K562 (cell line): ENCODE data around the gene ZNF581. TPM values are rescaled to one million over a fixed set of nuclear protein-coding genes. Genes with fewer than 3 reads are reported as not detected.

Source experiments
- CBX1 ChIP-seq: sonication (generic); IDR thresholded peaks from 2 replicates; pipeline ENCODE4 v1.6.1; 2016; ENCODE audit warnings: antibody characterized with exemption, low read depth, mild to moderate bottlenecking
- CREB1 ChIP-seq, 2 experiments: sonication (generic) in 1 of 2; formaldehyde crosslinking in 1 of 2; IDR thresholded peaks; 2 replicates each; pipeline versions ENCODE4 v1.6.1 to v1.8.0; 2012 to 2022; ENCODE audit warnings: inconsistent platforms in 1 of 2, mild to moderate bottlenecking in 1 of 2, missing genetic modification reagents in 1 of 2, moderate library complexity in 1 of 2
- CREM ChIP-seq: IDR thresholded peaks from 2 replicates; pipeline ENCODE4 v1.6.1; 2014; ENCODE audit warnings: antibody characterized with exemption, low read depth
- FOXK1 ChIP-seq: sonication (generic); formaldehyde crosslinking; IDR thresholded peaks from 2 replicates; pipeline ENCODE4 v1.8.0; 2022; ENCODE audit warnings: missing genetic modification reagents, mild to moderate bottlenecking, borderline replicate concordance
- FOXK2 ChIP-seq, 2 experiments: fragments of 450-650 bp; IDR thresholded peaks in 1 of 2; conservative IDR thresholded peaks in 1 of 2; 2 replicates each; pipeline ENCODE4 v1.6.1; 2016; ENCODE audit warnings: low read depth in 2 of 2, mild to moderate bottlenecking in 1 of 2
- HCFC1 ChIP-seq: IDR thresholded peaks from 2 replicates; pipeline ENCODE4 v1.6.1; 2012; ENCODE audit warnings: low read depth, low read length, improper control_type of control experiment
- HNRNPH1 ChIP-seq: fragments of 200-400 bp; formaldehyde crosslinking; optimal IDR thresholded peaks from 2 replicates; pipeline ENCODE3; 2017; ENCODE audit warnings: low read depth, mild to moderate bottlenecking, low read length, moderate library complexity
- HNRNPK ChIP-seq: fragments of 200-400 bp; formaldehyde crosslinking; IDR thresholded peaks from one replicate; pipeline ENCODE4 v1.6.1; 2018; ENCODE audit warnings: mild to moderate bottlenecking, low read depth, low read length; ENCODE audit not compliant: poor library complexity, severe bottlenecking
- JUN ChIP-seq, 2 experiments: sonication (generic) in 1 of 2; formaldehyde crosslinking in 1 of 2; IDR thresholded peaks; 2 replicates each; pipeline versions ENCODE4 v1.6.1 to v1.8.0; 2012 to 2022; ENCODE audit warnings: borderline replicate concordance in 2 of 2, mild to moderate bottlenecking in 2 of 2, improper control_type of control experiment in 1 of 2, low read depth in 1 of 2, low read length in 1 of 2, missing genetic modification reagents in 1 of 2
- JUND ChIP-seq, 2 experiments: IDR thresholded peaks; 2 replicates in 1 of 2; 3 replicates in 1 of 2; pipeline ENCODE4 v1.6.1; 2011; ENCODE audit warnings: borderline replicate concordance in 2 of 2, low read depth in 2 of 2, low read length in 2 of 2, improper control_type of control experiment in 1 of 2, missing biosample characterization in 1 of 2, missing genetic modification characterization in 1 of 2, missing genetic modification reagents in 1 of 2
- KAT7 ChIP-seq: sonication (generic); formaldehyde crosslinking; IDR thresholded peaks from 2 replicates; pipeline ENCODE4 v1.8.0; 2022; ENCODE audit warnings: missing genetic modification reagents, mild to moderate bottlenecking, borderline replicate concordance
- KDM5B ChIP-seq: fragments of 200-600 bp; sonication (generic); IDR thresholded peaks from 2 replicates; pipeline ENCODE4 v1.6.1; 2012; ENCODE audit warnings: low read depth, mild to moderate bottlenecking, moderate library complexity, low read length, control low read depth, inconsistent platforms; ENCODE audit not compliant: insufficient replicate concordance
- MTF1 ChIP-seq: fragments of 250-450 bp; sonication (Bioruptor Pico); IDR thresholded peaks from 2 replicates; pipeline ENCODE4 v1.9.0; 2021; ENCODE audit warnings: moderate library complexity, mild to moderate bottlenecking, inconsistent platforms, borderline replicate concordance
- MXI1 ChIP-seq: IDR thresholded peaks from 2 replicates; pipeline ENCODE4 v1.6.1; 2011; ENCODE audit warnings: low read depth, mild to moderate bottlenecking, improper control_type of control experiment, low read length
- POLR2H ChIP-seq: IDR thresholded peaks from 2 replicates; pipeline ENCODE4 v1.6.1; 2016; ENCODE audit warnings: missing genetic modification characterization, low read depth, mild to moderate bottlenecking, control low read depth, missing compliant biosample characterization, moderate library complexity
- ZBTB7A ChIP-seq: IDR thresholded peaks from 2 replicates; pipeline ENCODE4 v1.6.1; 2011; ENCODE audit warnings: low read depth, mild to moderate bottlenecking, low read length, moderate library complexity, borderline replicate concordance; ENCODE audit not compliant: control insufficient read depth
- ZNF134 ChIP-seq: fragments of 250-450 bp; sonication (Bioruptor Pico); conservative IDR thresholded peaks from 2 replicates; pipeline ENCODE4 v1.4.0; 2020
- polyA plus RNA-seq, 8 experiments: library from polyadenylated mRNA; depleted of rRNA in 4 of 8; stranded (reverse) in 5 of 8; unstranded in 3 of 8; fragments of >200 nt; fragmentation: Nextera tagmentation in 2 of 8; fragmentation: Illumina TruSeq in 1 of 8; extraction: Ambion mirVana in 2 of 8; extraction: Trizol in 1 of 8; gene quantifications; 2 replicates each; pipeline versions ENCODE4 v1.2.1 to v1.2.3, GENCODE V29; 2011 to 2014; ENCODE audit warnings: inconsistent platforms in 1 of 8, missing spikeins in 1 of 8
- total RNA-seq, 7 experiments: library from RNA; depleted of rRNA in 6 of 7; stranded (reverse); fragments of >200 nt in 6 of 7; fragmentation: Illumina TruSeq in 2 of 7; extraction: Trizol in 2 of 7; gene quantifications; 2 replicates each; pipeline versions ENCODE4 v1.2.1 to v1.2.3, GENCODE V29; 2011 to 2021; ENCODE audit warnings: low replicate concordance in 1 of 7
- TF ChIP-seq, protein P1 (sequence below): fragments of 250-450 bp; sonication (Bioruptor Pico); IDR thresholded peaks from 2 replicates; pipeline ENCODE4 v1.5.0; 2021; ENCODE audit warnings: mild to moderate bottlenecking, moderate library complexity
- TF ChIP-seq, protein P2 (sequence below): fragments of 250-450 bp; sonication (Bioruptor Pico); IDR thresholded peaks from 2 replicates; pipeline ENCODE4 v1.5.0; 2020; ENCODE audit warnings: mild to moderate bottlenecking, borderline replicate concordance

The ZNF581 gene
- total and polyA plus RNA-seq, 9 of the 15 experiments (the other 6 are each of a cell fraction or from before 2014, with no cell fraction given): 2.4 to 39.4 (median 15.4) TPM

DNA sequence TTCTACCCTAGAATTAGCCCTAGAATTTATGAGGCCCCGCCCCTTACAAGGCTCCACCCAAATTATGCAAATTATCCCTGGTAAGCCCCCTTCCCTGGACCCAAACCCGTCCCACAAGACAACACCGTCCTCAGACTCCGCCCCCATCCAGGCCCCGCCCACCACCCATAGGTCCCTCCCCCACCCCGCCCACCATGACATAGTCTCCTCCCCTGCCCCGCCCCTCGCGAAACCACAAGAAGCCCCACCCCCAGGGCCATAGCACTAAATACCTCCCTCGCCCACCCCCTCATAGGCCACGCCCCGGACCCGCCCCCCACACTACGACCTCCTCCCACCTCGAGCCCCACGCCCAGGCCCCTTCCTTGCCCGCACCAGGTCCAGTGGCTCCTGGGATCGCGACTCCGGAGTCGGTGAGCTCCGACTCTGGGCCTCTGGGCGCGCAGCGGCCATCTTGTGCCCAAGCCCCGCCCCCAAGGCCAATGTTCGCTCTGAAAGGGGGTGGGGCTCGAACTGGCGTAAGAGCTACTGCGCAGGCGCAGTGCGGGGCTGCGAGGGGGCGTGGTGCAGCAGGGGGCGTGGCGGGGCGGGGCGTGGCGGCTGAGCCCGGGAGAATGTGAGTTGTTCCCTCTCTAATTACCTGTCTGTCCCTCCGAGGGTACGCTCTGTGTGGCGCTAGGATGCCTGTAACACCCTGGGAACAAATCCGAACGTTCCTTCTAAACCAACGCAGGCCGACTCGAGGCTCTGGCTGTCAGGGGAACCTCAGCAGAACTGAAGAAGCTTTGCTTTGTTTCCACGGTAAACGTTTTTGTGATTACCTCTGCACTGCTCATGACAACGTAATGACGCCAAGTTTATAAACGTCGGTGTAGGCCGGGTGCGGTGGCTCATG is 19.1 kb upstream of the ZNF581 start, which contains the start of gene ZNF784 (continued):
- TF ChIP-seq, protein P1, sequence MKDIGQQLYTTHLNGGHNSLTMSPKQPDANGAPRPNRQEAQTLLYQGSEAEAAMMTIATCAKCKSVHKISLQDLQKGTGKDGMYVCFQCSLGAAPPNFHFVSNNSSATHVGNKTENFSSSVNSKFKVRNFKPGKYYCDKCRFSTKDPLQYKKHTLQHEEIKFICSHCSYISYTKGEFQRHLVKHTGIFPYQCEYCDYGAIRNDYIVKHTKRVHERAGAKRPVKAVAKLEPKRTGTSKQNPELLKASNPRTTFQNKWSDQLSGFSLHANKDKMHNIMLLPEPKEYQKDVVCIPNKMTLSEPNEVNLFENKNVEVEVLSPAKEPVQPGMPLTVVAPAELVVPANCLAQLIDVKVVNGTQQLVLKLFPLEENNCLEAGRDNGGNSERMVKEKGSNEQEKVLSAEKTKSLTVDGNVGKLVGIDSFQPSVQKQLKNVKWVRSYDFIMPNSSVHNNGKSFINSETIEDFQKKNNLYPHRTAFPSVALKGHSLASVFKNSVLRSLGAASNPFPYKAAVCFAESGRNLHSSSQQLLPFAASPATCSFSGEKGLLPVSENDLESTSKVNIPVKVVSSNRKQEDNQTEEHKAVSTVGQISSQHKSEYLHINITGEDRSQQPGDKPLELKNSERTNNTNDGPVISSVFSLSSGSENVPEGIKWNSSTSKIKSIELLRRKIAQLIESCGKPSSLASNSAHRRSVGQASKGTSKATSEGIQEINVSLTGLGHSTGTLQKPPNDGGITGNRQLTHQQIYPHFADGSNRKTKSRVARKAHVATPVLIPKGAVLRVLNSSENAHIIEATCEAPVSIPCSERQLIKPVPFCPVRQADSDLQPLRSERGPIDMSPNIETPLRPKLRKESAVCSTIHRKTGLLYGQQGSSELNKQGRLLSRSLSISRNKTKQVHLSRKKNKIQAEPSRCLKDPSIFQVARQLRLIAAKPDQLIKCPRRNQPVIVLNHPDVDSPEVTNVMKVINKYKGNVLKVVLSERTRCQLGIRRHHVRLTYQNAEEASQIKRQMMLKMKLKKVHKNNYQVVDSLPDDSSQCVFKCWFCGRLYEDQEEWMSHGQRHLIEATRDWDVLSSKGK (CRISPR knock-in tag): no peak
- TF ChIP-seq CBX1 (no peak), MXI1 (peak; percentile 46; the same call in 1 of the 2 replicates), FOXK1 (CRISPR knock-in tag) (peak; percentile 21; the same call in 1 of the 2 replicates), KAT7 (CRISPR knock-in tag) (0 out of 2 replicates have a peak, but pooled peaks have one; percentile 71), JUN (IDR thresholded peaks at IDR 0.05; ENCODE audit: borderline replicate concordance, low read depth, low read length) (peak; percentile 10; the same call in 1 of the 2 replicates), JUN (CRISPR knock-in tag; IDR thresholded peaks at IDR 0.05; ENCODE audit: borderline replicate concordance) (no peak), HNRNPK (no peak), POLR2H (tag) (peak; percentile 53), CREB1 (IDR thresholded peaks at IDR 0.05) (no peak), CREB1 (CRISPR knock-in tag; IDR thresholded peaks at IDR 0.05) (peak; percentile 46; the same call in 1 of the 2 replicates), KDM5B (peak; percentile 85), FOXK2 (conservative IDR thresholded peaks at IDR 0.05 in 1 of 2, IDR thresholded peaks at IDR 0.05 in 1 of 2; ENCODE audit: low read depth in 2 of 2) (peak in 1 of 2 experiments; percentile 54; a peak in 1 of 4 replicates), MTF1 (CRISPR knock-in tag) (no peak), HCFC1 (peak; percentile 34), ZNF134 (CRISPR knock-in tag) (no peak), JUND (IDR thresholded peaks at IDR 0.05; ENCODE audit: borderline replicate concordance, low read depth, low read length) (peak; percentile 54; the same call in 1 of the 2 replicates), JUND (tag; IDR thresholded peaks at IDR 0.05; ENCODE audit: borderline replicate concordance, low read depth, low read length) (no peak), CREM (peak; percentile 19; the same call in 1 of the 2 replicates), ZBTB7A (peak; percentile 26; the same call in 1 of the 2 replicates), HNRNPH1 (no peak)
- TF ChIP-seq, protein P2, sequence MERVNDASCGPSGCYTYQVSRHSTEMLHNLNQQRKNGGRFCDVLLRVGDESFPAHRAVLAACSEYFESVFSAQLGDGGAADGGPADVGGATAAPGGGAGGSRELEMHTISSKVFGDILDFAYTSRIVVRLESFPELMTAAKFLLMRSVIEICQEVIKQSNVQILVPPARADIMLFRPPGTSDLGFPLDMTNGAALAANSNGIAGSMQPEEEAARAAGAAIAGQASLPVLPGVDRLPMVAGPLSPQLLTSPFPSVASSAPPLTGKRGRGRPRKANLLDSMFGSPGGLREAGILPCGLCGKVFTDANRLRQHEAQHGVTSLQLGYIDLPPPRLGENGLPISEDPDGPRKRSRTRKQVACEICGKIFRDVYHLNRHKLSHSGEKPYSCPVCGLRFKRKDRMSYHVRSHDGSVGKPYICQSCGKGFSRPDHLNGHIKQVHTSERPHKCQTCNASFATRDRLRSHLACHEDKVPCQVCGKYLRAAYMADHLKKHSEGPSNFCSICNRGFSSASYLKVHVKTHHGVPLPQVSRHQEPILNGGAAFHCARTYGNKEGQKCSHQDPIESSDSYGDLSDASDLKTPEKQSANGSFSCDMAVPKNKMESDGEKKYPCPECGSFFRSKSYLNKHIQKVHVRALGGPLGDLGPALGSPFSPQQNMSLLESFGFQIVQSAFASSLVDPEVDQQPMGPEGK: no peak
